PC-3 (cell line): ENCODE measurements around the gene ICAM4.

Experiments
- EZH2 ChIP-seq: fragments of 300-600 bp; sonication (generic); IDR thresholded peaks from one replicate; pipeline ENCODE4 v1.6.1; 2017; ENCODE audit warnings: antibody characterized with exemption, mild to moderate bottlenecking, low read length; ENCODE audit not compliant: unreplicated experiment
- EZH2phosphoT487 ChIP-seq: fragments of 300-600 bp; sonication (generic); IDR thresholded peaks from 2 replicates; pipeline ENCODE4 v1.6.1; 2018; ENCODE audit warnings: mild to moderate bottlenecking, antibody characterized with exemption, low read length, borderline replicate concordance
- TF ChIP-seq, protein P1 (sequence below): fragments of 300-600 bp; sonication (generic); conservative IDR thresholded peaks from 2 replicates; pipeline ENCODE4 v1.5.1; 2017; ENCODE audit warnings: antibody characterized with exemption, low read depth, mild to moderate bottlenecking, low read length

GRCh38 chr19:10237702-10238101 is 49.1 kb upstream of the ICAM4 start:
- TF ChIP-seq, protein P1, sequence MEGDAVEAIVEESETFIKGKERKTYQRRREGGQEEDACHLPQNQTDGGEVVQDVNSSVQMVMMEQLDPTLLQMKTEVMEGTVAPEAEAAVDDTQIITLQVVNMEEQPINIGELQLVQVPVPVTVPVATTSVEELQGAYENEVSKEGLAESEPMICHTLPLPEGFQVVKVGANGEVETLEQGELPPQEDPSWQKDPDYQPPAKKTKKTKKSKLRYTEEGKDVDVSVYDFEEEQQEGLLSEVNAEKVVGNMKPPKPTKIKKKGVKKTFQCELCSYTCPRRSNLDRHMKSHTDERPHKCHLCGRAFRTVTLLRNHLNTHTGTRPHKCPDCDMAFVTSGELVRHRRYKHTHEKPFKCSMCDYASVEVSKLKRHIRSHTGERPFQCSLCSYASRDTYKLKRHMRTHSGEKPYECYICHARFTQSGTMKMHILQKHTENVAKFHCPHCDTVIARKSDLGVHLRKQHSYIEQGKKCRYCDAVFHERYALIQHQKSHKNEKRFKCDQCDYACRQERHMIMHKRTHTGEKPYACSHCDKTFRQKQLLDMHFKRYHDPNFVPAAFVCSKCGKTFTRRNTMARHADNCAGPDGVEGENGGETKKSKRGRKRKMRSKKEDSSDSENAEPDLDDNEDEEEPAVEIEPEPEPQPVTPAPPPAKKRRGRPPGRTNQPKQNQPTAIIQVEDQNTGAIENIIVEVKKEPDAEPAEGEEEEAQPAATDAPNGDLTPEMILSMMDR, result no peak
- TF ChIP-seq EZH2 (no peak), EZH2phosphoT487 (no peak)
